PC-3 (cell line): ENCODE data around the gene CAD. TPM values are rescaled to one million over a fixed set of nuclear protein-coding genes. Genes with fewer than 3 reads are reported as not detected.

Source experiments
- ATAC-seq: fragments of 200-7000 bp; cut with Tn5 transposase; 2 replicates; pipeline ENCODE4 v1.9.1; 2020; ENCODE audit warnings: mild to moderate bottlenecking, moderate library complexity
- BruUV-seq: library from RNA; stranded (reverse); fragments of 400-500 nt; replicated peaks from 2 replicates; lab custom pipeline; 2021; lab: Mats Ljungman, UMichigan
- CTCF ChIA-PET: fragments of 300-600 bp; sonication (Branson Sonifier 250); formaldehyde crosslinking; loops from one replicate; lab custom pipeline; 2022; ENCODE audit warnings: antibody characterized with exemption; lab: Charles Lee
- POLR2A ChIA-PET: fragments of 300-600 bp; sonication (Branson Sonifier 250); formaldehyde crosslinking; loops from one replicate; lab custom pipeline; 2022; ENCODE audit warnings: antibody characterized with exemption; ENCODE audit not compliant: unreplicated experiment; lab: Charles Lee
- DNase-seq: peaks from one replicate; pipeline ENCODE4 v3.0.0-alpha.2; 2015
- H2AFZ ChIP-seq: fragments of 300-600 bp; sonication (generic); 2 replicates; pipeline ENCODE4 v1.6.0; 2016; ENCODE audit warnings: antibody characterized with exemption, low read length
- H3F3A ChIP-seq: fragments of 300-600 bp; sonication (generic); one replicate; pipeline ENCODE4 v1.6.0; 2017; ENCODE audit warnings: antibody characterized with exemption, low read length, control low read depth, mild to moderate bottlenecking; ENCODE audit not compliant: unreplicated experiment
- H3K27ac ChIP-seq: fragments of 300-600 bp; sonication (generic); 2 replicates; pipeline ENCODE4 v1.5.1; 2016; ENCODE audit warnings: mild to moderate bottlenecking, low read length
- H3K27me3 ChIP-seq: fragments of 300-600 bp; sonication (generic); 2 replicates; pipeline ENCODE4 v1.6.1; 2016; ENCODE audit warnings: low read length, mixed read lengths
- H3K36me3 ChIP-seq: fragments of 300-600 bp; sonication (generic); 2 replicates; pipeline ENCODE4 v1.6.1; 2016; ENCODE audit warnings: low read depth, mixed run types, low read length, mixed read lengths
- H3K4me1 ChIP-seq: fragments of 300-600 bp; sonication (generic); 2 replicates; pipeline ENCODE4 v1.5.1; 2016; ENCODE audit warnings: low read length; ENCODE audit not compliant: insufficient read depth
- H3K4me2 ChIP-seq: fragments of 300-600 bp; sonication (generic); 2 replicates; pipeline ENCODE4 v1.6.0; 2016; ENCODE audit warnings: low read length
- H3K4me3 ChIP-seq: fragments of 300-600 bp; sonication (generic); 2 replicates; pipeline ENCODE4 v1.5.1; 2016; ENCODE audit warnings: mild to moderate bottlenecking, low read length, mixed read lengths
- H3K79me2 ChIP-seq: fragments of 300-600 bp; sonication (generic); 2 replicates; pipeline ENCODE4 v1.6.1; 2017; ENCODE audit warnings: low read length, mixed read lengths
- H3K9ac ChIP-seq: fragments of 300-600 bp; sonication (generic); 2 replicates; pipeline ENCODE4 v1.6.0; 2016; ENCODE audit warnings: mild to moderate bottlenecking, low read length
- H3K9me2 ChIP-seq: fragments of 300-600 bp; sonication (generic); replicated peaks from 2 replicates; pipeline ENCODE4 v1.6.1; 2016; ENCODE audit warnings: mixed run types, low read length, mixed read lengths
- H3K9me3 ChIP-seq: fragments of 300-600 bp; sonication (generic); 2 replicates; pipeline ENCODE4 v1.6.1; 2016; ENCODE audit warnings: low read length, mixed read lengths
- H4K20me1 ChIP-seq: fragments of 300-600 bp; sonication (generic); 2 replicates; pipeline ENCODE4 v1.6.1; 2016; ENCODE audit warnings: low read length, mixed read lengths
- CTCF ChIP-seq: fragments of 300-600 bp; sonication (generic); conservative IDR thresholded peaks from 2 replicates; pipeline ENCODE4 v1.5.1; 2017; ENCODE audit warnings: antibody characterized with exemption, low read depth, mild to moderate bottlenecking, low read length
- EZH2 ChIP-seq: fragments of 300-600 bp; sonication (generic); IDR thresholded peaks from one replicate; pipeline ENCODE4 v1.6.1; 2017; ENCODE audit warnings: antibody characterized with exemption, mild to moderate bottlenecking, low read length; ENCODE audit not compliant: unreplicated experiment
- EZH2phosphoT487 ChIP-seq: fragments of 300-600 bp; sonication (generic); IDR thresholded peaks from 2 replicates; pipeline ENCODE4 v1.6.1; 2018; ENCODE audit warnings: mild to moderate bottlenecking, antibody characterized with exemption, low read length, borderline replicate concordance
- intact Hi-C: fragments of 100-400 bp; cut with micrococcal nuclease; formaldehyde crosslinking; loops from 2 replicates; pipeline ENCODE4 v1.9.0; 2023
- total RNA-seq: library from RNA; depleted of rRNA; stranded (reverse); fragments of >200 nt; gene quantifications from 2 replicates; pipeline ENCODE4 v1.2.3, GENCODE V29; 2014

CAD gene
- total RNA-seq, 1 experiment from 2014 or later, result 85.9 TPM

- Histone ChIP-seq H3K79me2 (no peaks in the 10 kb centered on the region), H3K27me3 (peaks cover 27% of the 10 kb centered on the region), H3F3A (peaks cover 4% of the 10 kb centered on the region), H3K9me3 (no peaks in the 10 kb centered on the region), H4K20me1 (peaks cover 4% of the 10 kb centered on the region; the same call in 1 of the 2 replicates), H3K9ac (no peak overlapping the region), H3K9me2 (no peaks in the 10 kb centered on the region), H3K27ac (no peak overlapping the region), H2AFZ (no peak overlapping the region), H3K4me1 (peaks cover 26% of the 10 kb centered on the region), H3K4me2 (no peak overlapping the region), H3K36me3 (no peaks in the 10 kb centered on the region), H3K4me3 (no peak overlapping the region)
- ATAC-seq (no peak), DNase-seq (no peak)
- TF ChIP-seq EZH2 (no peak), CTCF (no peak), EZH2phosphoT487 (no peak)
- CTCF ChIA-PET, result no interaction called here
- no TSS peak for BruUV-seq
- intact Hi-C loops, result no loop called here
- POLR2A ChIA-PET, result no interaction called here
Observed at GRCh38 chr2:27258051-27258450, 40.9 kb downstream of the CAD start.

GRCh38 chr2:27261241-27261925 is 44.2 kb downstream of the CAD start:
- peaks cover 22% of the 10 kb centered on the region for H3K4me1 ChIP-seq
- H4K20me1 ChIP-seq, result no peaks in the 10 kb centered on the region
- TF ChIP-seq EZH2phosphoT487 (no peak), EZH2 (no peak), CTCF (no peak)
- intact Hi-C loops, result no loop called here
- H3K9me3 ChIP-seq, result no peaks in the 10 kb centered on the region
- H3K4me3 ChIP-seq, result no peak overlapping the region
- ATAC-seq (no peak), DNase-seq (no peak)
- no peak overlapping the region for H3K4me2 ChIP-seq
- no peak overlapping the region for H2AFZ ChIP-seq
- H3K9me2 ChIP-seq, result no peaks in the 10 kb centered on the region
- CTCF ChIA-PET, result no interaction called here
- H3K27me3 ChIP-seq, result peaks cover 54% of the 10 kb centered on the region
- no peaks in the 10 kb centered on the region for H3K36me3 ChIP-seq
- POLR2A ChIA-PET, result no interaction called here
- no peak overlapping the region for H3K9ac ChIP-seq
- H3K79me2 ChIP-seq, result no peaks in the 10 kb centered on the region
- no TSS peak for BruUV-seq
- no peak overlapping the region for H3K27ac ChIP-seq
- H3F3A ChIP-seq, result no peaks in the 10 kb centered on the region

- no peak overlapping the region for H3K4me2 ChIP-seq
- POLR2A ChIA-PET, result no interaction called here
- no peaks in the 10 kb centered on the region for H3K9me2 ChIP-seq
- H3K27me3 ChIP-seq, result peaks cover 54% of the 10 kb centered on the region
- no peak for ATAC-seq
- H3K4me3 ChIP-seq, result no peak overlapping the region
- BruUV-seq, result no TSS peak
- H2AFZ ChIP-seq, result no peak overlapping the region
- H3K4me1 ChIP-seq, result peaks cover 18% of the 10 kb centered on the region; the same call in 1 of the 2 replicates
- intact Hi-C loops, result no loop called here
- H3K79me2 ChIP-seq, result no peaks in the 10 kb centered on the region
- no peak for TF ChIP-seq EZH2phosphoT487
- no peak for TF ChIP-seq CTCF
- TF ChIP-seq EZH2, result no peak
- no peak for DNase-seq
- no peaks in the 10 kb centered on the region for H4K20me1 ChIP-seq
- H3K9me3 ChIP-seq, result no peaks in the 10 kb centered on the region
- no peak overlapping the region for H3K27ac ChIP-seq
- no peaks in the 10 kb centered on the region for H3K36me3 ChIP-seq
- CTCF ChIA-PET, result no interaction called here
- no peak overlapping the region for H3K9ac ChIP-seq
- no peaks in the 10 kb centered on the region for H3F3A ChIP-seq
Observed at GRCh38 chr2:27261926-27262298, 44.7 kb downstream of the CAD start.
